Gastrocnemius medialis (tissue), 4 donors: Measurements from ENCODE around the gene TAF3. TPM values are rescaled to one million over a fixed set of nuclear protein-coding genes. Genes with fewer than 3 reads are reported as not detected.

Experiments used
- ATAC-seq, 2 donors: fragments of 150-250 bp; one replicate each; pipeline ENCODE4 v1.9.1; 2016
- DNase-seq, 2 donors: peaks; one replicate each; pipeline ENCODE4 v3.0.0-alpha.2; 2019
- H3K27ac ChIP-seq, 4 donors: fragments of 200-600 bp; sonication (generic); 1 replicate in 1 of 4; 2 replicates in 3 of 4; pipeline ENCODE4 v1.5.1; 2016 to 2018; ENCODE audit warnings: mild to moderate bottlenecking in 2 of 4, moderate library complexity in 1 of 4
- H3K27me3 ChIP-seq, 3 donors: fragments of 200-600 bp; sonication (generic) in 2 of 3; 1 replicate in 1 of 3; 2 replicates in 2 of 3; pipeline versions ENCODE4 v1.5.1 to v1.6.0; 2016 to 2019; ENCODE audit warnings: mild to moderate bottlenecking in 1 of 3, moderate library complexity in 1 of 3
- H3K36me3 ChIP-seq, 2 donors: fragments of 200-600 bp; sonication (generic) in 1 of 2; one replicate each; pipeline ENCODE4 v1.5.1; 2017 to 2018
- H3K4me1 ChIP-seq, 2 donors: fragments of 200-600 bp; sonication (generic) in 1 of 2; one replicate each; pipeline ENCODE4 v1.5.1; 2016 to 2017; ENCODE audit warnings: mild to moderate bottlenecking in 2 of 2
- H3K4me3 ChIP-seq, 4 donors: fragments of 200-600 bp; sonication (generic) in 3 of 4; 1 replicate in 1 of 4; 2 replicates in 3 of 4; pipeline ENCODE4 v1.5.1; 2016 to 2019; ENCODE audit warnings: mild to moderate bottlenecking in 2 of 4
- H3K9me3 ChIP-seq, 3 donors: fragments of 200-600 bp; sonication (generic) in 2 of 3; 1 replicate in 1 of 3; 2 replicates in 2 of 3; pipeline ENCODE4 v1.5.1; 2016 to 2019
- POLR2A ChIP-seq, 2 donors: fragments of 450-650 bp; IDR thresholded peaks; one replicate each; pipeline ENCODE4 v1.6.1; 2017; ENCODE audit warnings: antibody characterized with exemption in 2 of 2, mild to moderate bottlenecking in 2 of 2, moderate library complexity in 2 of 2
- in situ Hi-C, 4 donors: fragments of 200-750 bp; cut with MboI; loops; one replicate each; pipeline versions ENCODE4 v1.15.0 to v1.8.0; 2017; ENCODE audit warnings: low sequenced_read_pairs in 4 of 4
- intact Hi-C: fragments of 100-400 bp; cut with DNase I; formaldehyde crosslinking; loops from one replicate; pipeline ENCODE4 v1.15.1; 2023; ENCODE audit warnings: low total_unique reads
- total RNA-seq, 4 donors: library from RNA; depleted of rRNA; stranded (reverse); fragments of >200 nt; gene quantifications; one replicate each; pipeline versions ENCODE4 v1.1.0 to v1.2.3, GENCODE V29; 2016
- TF ChIP-seq, protein P1 (sequence below), 5 experiments: fragments of 450-650 bp in 3 of 5; fragments of 200-600 bp in 2 of 5; sonication (generic) in 2 of 5; IDR thresholded peaks in 4 of 5; conservative IDR thresholded peaks in 1 of 5; 1 replicate in 4 of 5; 2 replicates in 1 of 5; pipeline ENCODE4 v1.5.1; 2016 to 2019; ENCODE audit warnings: antibody characterized with exemption in 5 of 5, mild to moderate bottlenecking in 3 of 5, moderate library complexity in 3 of 5

TAF3 gene
- total RNA-seq, 4 donors from 2014 or later = 5.0 to 14.8 (median 9.6) TPM

DNA sequence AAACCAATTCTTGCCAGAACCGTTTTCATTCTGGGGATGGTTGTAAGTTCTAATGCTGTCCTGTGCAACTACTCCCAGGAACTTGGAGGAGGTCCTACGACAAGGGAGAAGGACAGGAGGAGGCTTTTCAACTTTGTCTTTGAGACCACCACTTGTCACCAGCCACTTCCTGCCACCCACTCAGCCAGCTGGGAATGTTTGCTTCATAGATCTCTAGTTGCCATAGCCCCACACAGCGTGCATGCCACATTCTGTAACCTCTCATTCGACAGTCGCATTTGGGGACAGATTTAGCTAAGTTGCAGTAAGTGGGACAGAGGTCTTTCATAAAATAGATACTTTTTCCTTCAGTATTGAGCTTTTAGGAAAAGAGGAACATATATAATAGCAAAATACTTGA is 78.0 kb downstream of the TAF3 start:
- intact Hi-C loops = no loop called here
- in situ Hi-C loops = no loop called here
- TF ChIP-seq, protein P1, sequence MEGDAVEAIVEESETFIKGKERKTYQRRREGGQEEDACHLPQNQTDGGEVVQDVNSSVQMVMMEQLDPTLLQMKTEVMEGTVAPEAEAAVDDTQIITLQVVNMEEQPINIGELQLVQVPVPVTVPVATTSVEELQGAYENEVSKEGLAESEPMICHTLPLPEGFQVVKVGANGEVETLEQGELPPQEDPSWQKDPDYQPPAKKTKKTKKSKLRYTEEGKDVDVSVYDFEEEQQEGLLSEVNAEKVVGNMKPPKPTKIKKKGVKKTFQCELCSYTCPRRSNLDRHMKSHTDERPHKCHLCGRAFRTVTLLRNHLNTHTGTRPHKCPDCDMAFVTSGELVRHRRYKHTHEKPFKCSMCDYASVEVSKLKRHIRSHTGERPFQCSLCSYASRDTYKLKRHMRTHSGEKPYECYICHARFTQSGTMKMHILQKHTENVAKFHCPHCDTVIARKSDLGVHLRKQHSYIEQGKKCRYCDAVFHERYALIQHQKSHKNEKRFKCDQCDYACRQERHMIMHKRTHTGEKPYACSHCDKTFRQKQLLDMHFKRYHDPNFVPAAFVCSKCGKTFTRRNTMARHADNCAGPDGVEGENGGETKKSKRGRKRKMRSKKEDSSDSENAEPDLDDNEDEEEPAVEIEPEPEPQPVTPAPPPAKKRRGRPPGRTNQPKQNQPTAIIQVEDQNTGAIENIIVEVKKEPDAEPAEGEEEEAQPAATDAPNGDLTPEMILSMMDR (IDR thresholded peaks at IDR 0.05 in 4 of 5, conservative IDR thresholded peaks at IDR 0.05 in 1 of 5) = no peak

GRCh38 chr10:7901256-7901655 is 83.0 kb downstream of the TAF3 start:
- no peak for TF ChIP-seq POLR2A (IDR thresholded peaks at IDR 0.05)
- TF ChIP-seq, protein P1 (IDR thresholded peaks at IDR 0.05 in 4 of 5, conservative IDR thresholded peaks at IDR 0.05 in 1 of 5) = no peak
- Histone ChIP-seq H3K4me1 (no peaks in the 10 kb centered on the region), H3K27ac (no peak overlapping the region), H3K9me3 (no peaks in the 10 kb centered on the region), H3K4me3 (no peak overlapping the region), H3K36me3 (peaks cover 0 to 5% of the 10 kb centered on the region in 2 donors), H3K27me3 (no peaks in the 10 kb centered on the region)
- DNase-seq (no peak), ATAC-seq (no peak)
- in situ Hi-C loops = no loop called here
- intact Hi-C loops = no loop called here

More for the DNA sequence above, 78.0 kb downstream of the TAF3 start:
- Histone ChIP-seq H3K36me3 (peaks cover 0 to 5% of the 10 kb centered on the region in 2 donors), H3K9me3 (no peaks in the 10 kb centered on the region), H3K4me1 (no peaks in the 10 kb centered on the region), H3K27ac (no peak overlapping the region), H3K27me3 (no peaks in the 10 kb centered on the region), H3K4me3 (no peak overlapping the region)
- ATAC-seq = no peak
- DNase-seq = no peak

DNA sequence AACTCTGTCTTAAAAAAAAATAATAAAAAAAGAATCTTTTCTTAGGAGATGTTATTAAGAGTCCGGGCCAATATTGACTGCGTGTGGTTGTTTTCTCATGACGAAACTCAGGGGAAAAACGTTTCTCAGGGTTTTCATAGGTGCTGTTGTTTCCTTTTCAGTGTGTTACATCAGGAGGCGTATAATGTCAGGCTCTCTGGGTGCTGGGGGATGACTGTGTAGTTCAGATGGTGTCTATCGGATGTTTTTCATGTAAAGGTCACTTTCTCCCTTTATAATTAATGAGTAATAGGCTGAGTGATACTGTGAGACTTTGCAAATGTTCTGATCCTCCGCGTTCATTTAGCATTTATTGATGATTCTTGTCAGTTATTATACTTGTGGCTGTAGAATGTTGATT is 84.1 kb downstream of the TAF3 start:
- in situ Hi-C loops (no loop called here), intact Hi-C loops (no loop called here)
- Histone ChIP-seq H3K4me1 (no peaks in the 10 kb centered on the region), H3K36me3 (no peaks in the 10 kb centered on the region), H3K27ac (no peak overlapping the region), H3K27me3 (no peaks in the 10 kb centered on the region), H3K9me3 (no peaks in the 10 kb centered on the region), H3K4me3 (no peak overlapping the region)
- TF ChIP-seq, protein P1 (IDR thresholded peaks at IDR 0.05 in 4 of 5, conservative IDR thresholded peaks at IDR 0.05 in 1 of 5) = no peak
- no peak for TF ChIP-seq POLR2A (IDR thresholded peaks at IDR 0.05)
- no peak for DNase-seq
- no peak for ATAC-seq

DNA sequence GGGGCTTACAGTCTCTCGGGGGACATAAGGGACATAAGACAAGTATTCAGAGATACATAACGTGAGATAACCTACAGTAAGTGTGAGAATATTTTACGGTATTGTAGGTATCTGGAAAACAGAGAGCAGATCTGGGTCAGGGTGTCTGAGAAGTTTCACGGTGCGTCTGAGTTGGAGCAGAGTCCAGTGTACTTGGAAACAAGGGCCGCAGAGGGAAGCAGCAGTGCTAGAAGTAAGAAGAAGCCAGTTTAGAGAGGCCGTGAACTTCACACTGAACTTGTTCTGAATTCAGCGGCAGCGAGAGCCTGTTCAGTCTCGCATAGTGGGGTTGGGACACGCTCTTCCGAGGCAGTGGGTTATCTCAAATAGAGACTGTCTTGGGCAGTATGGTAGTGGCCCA is 85.5 kb downstream of the TAF3 start:
- Histone ChIP-seq H3K9me3 (no peaks in the 10 kb centered on the region), H3K36me3 (no peaks in the 10 kb centered on the region), H3K4me3 (no peak overlapping the region), H3K27me3 (no peaks in the 10 kb centered on the region), H3K27ac (no peak overlapping the region), H3K4me1 (no peaks in the 10 kb centered on the region)
- in situ Hi-C loops = no loop called here
- intact Hi-C loops = no loop called here
- no peak for DNase-seq
- no peak for ATAC-seq
- TF ChIP-seq POLR2A (IDR thresholded peaks at IDR 0.05) = no peak
- TF ChIP-seq, protein P1 (IDR thresholded peaks at IDR 0.05 in 4 of 5, conservative IDR thresholded peaks at IDR 0.05 in 1 of 5) = no peak

DNA sequence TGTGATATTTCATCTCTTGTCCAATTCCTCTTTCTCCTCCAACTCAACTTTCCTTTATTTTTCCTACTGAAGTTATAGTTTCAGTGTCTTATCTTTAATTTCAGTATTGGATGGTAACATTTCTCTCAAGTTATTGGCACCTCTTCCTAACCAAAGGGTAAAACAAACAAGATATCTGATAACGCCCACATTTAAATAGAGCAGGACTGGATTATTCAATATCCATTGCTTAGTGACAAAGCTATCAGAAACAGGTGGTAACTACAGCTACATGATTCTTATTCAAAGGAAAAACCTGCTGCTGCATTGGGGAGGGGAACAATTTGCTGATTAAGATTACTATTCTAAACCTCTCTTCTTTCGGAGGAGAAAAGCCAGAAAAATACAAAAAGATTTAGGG is 87.8 kb downstream of the TAF3 start:
- H3K27ac ChIP-seq = no peak overlapping the region
- no peak for ATAC-seq
- intact Hi-C loops (no loop called here), in situ Hi-C loops (no loop called here)
- no peaks in the 10 kb centered on the region for H3K9me3 ChIP-seq
- TF ChIP-seq, protein P1 (IDR thresholded peaks at IDR 0.05 in 4 of 5, conservative IDR thresholded peaks at IDR 0.05 in 1 of 5) = no peak
- no peak for TF ChIP-seq POLR2A (IDR thresholded peaks at IDR 0.05)
- no peak overlapping the region for H3K4me3 ChIP-seq
- H3K27me3 ChIP-seq = no peaks in the 10 kb centered on the region
- no peak for DNase-seq
- H3K36me3 ChIP-seq = no peaks in the 10 kb centered on the region
- no peaks in the 10 kb centered on the region for H3K4me1 ChIP-seq
